ENCODE results near the gene RDH14.

GRCh38 chr2:18578033-18578432, 17.6 kb upstream of the RDH14 start:
- TF ChIP-seq CTCF (IDR thresholded peaks at IDR 0.05 in 4 of 5, conservative IDR thresholded peaks at IDR 0.05 in 1 of 5) (no peak), POLR2A (IDR thresholded peaks at IDR 0.05) (no peak)

All from gastrocnemius medialis (tissue), 4 donors.